H1 (cell line): ENCODE measurements around the gene REXO5. TPM values are rescaled to one million over a fixed set of nuclear protein-coding genes. Genes with fewer than 3 reads are reported as not detected.

Experiments
- BACH1 ChIP-seq: IDR thresholded peaks from 2 replicates; pipeline ENCODE4 v1.6.1; 2012; ENCODE audit warnings: low read length, improper control_type of control experiment
- CHD7 ChIP-seq: fragments of 300-600 bp; sonication (generic); IDR thresholded peaks from 2 replicates; pipeline ENCODE4 v1.7.1; 2012; ENCODE audit warnings: low read length, moderate library complexity, mild to moderate bottlenecking, inconsistent platforms; ENCODE audit not compliant: insufficient replicate concordance
- KDM1A ChIP-seq: fragments of 200-600, 300-600 bp; sonication (generic); IDR thresholded peaks from 2 replicates; pipeline ENCODE4 v1.7.1; 2016; ENCODE audit warnings: mild to moderate bottlenecking, low read length, borderline replicate concordance
- polyA plus RNA-seq, 7 experiments: library from polyadenylated mRNA; depleted of rRNA in 3 of 7; stranded (reverse) in 5 of 7; unstranded in 2 of 7; fragments of >200 nt in 5 of 7; fragments of 200-250 nt in 2 of 7; gene quantifications; 1 replicate in 5 of 7; 2 replicates in 1 of 7; 4 replicates in 1 of 7; pipeline versions ENCODE4 v1.2.1 to v1.2.3, GENCODE V29; 2011 to 2013; ENCODE audit warnings: missing spikeins in 2 of 7, mixed read lengths in 2 of 7
- total RNA-seq: library from RNA; stranded (reverse); fragmentation: NEBNext Ultra II Directional; extraction: Animal tissue kit (Norgen Biotek cat#: 25700); gene quantifications from 2 replicates; pipeline ENCODE4 v1.2.1, GENCODE V29; 2021

Gene REXO5
- total and polyA plus RNA-seq, 2 of the 8 experiments (the other 6 are each of a cell fraction or from before 2014, with no cell fraction given): 2.4 to 8.9 TPM

GRCh38 chr16:20870122-20870820 lies 63.9 kb downstream of the REXO5 start (continued):
- TF ChIP-seq KDM1A: no peak
- TF ChIP-seq BACH1: no peak
- TF ChIP-seq CHD7: no peak
